HG02852 (cell line): Measurements from ENCODE around the gene UBE2D1.

Experiments
- ATAC-seq: cut with Tn5 transposase; IDR thresholded peaks from one replicate; pipeline ENCODE4 v1.9.1; 2021; ENCODE audit warnings: mild to moderate bottlenecking, moderate library complexity; ENCODE audit not compliant: unreplicated experiment

The UBE2D1 gene

DNA sequence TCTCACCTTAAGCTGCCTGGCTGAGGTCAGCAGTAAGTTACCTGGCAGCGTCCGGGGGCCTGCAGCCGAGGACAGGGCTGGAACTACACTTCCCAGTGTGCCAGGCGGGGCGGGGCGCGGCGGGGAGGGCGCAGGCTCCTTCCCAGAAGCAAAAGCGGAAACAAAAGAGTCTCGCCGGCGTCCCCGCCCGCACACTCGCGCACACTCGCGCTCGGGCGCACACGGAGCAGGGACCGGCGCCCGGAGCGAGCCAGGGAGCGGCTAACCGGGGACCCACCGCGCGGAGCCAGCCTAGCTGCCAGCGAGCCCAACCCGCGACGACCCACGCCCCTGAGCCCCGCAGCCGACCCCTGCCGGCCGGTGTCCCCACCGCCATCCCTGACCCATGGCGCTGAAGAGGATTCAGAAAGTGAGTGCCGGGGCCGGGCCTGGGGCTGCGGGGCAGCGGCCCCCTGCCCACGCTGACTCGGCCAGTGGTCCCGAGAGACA lies at the start of gene UBE2D1:
Gene UBE2D1, plus strand, starts transcription at position 190 of the 489 bp plus-strand sequence. Its CDS starts 196 bp downstream, at position 386.
- ATAC-seq = peak; percentile 98

DNA sequence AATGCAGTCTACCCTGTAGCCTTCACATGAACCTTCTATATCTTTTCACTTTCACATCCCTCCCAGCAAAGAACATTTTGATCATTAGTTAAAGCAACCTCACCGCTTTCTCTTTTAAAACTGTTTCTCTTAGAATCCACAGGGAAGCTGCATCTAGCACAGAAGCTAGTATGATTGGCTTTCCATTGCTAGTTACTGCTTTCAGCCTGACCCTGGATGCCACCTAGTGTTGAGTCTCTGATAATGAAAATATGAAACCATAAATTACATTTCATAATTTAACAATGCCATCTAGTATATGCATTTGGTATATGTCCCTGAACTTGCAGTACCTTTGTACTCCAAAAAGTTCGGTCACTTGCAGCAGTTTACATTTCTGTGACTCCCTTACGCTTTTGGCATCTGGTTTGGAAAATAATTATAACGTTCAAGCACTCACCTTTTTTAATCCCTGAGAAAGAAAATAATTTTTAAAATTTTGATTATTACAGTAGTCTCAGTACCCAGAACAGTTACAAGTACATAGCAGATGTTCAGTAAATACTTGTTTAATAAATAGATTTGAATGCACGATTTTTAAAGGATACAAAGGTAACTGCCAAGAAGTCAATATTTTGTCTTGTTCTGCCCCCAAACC lies 43.1 kb upstream of the UBE2D1 start:
- peak; percentile 89 for ATAC-seq

DNA sequence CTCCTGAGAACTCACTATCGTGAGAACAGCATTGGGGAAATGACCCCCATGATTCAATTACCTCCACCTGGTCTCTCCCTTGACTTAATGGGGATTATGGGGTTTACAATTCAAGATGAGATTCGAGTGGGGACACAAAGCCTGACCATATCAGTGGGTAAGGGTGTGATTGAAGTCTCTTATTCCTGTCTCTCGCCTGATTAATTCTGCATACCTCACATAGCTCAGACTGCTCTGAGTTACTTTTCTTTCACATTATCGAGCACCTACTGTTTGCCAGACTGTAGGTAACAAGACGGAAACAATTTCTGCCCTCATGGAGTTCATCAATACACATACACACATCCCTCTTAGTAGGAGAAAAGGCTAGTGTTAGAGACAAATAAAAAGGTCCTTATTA lies 40.8 kb upstream of the UBE2D1 start:
- ATAC-seq = no peak

GRCh38 chr10:58299580-58299979 lies 35.2 kb upstream of the UBE2D1 start:
- ATAC-seq = peak; percentile 92

- ATAC-seq = no peak
These were observed 34.1 kb upstream of the UBE2D1 start for GRCh38 chr10:58300676-58301075.

- ATAC-seq = no peak
These were observed 32.6 kb upstream of the UBE2D1 start for GRCh38 chr10:58302254-58302653.

GRCh38 chr10:58304099-58304633 lies 30.6 kb upstream of the UBE2D1 start:
- no peak for ATAC-seq

GRCh38 chr10:58305821-58306220 lies 29.0 kb upstream of the UBE2D1 start:
- ATAC-seq = no peak

DNA sequence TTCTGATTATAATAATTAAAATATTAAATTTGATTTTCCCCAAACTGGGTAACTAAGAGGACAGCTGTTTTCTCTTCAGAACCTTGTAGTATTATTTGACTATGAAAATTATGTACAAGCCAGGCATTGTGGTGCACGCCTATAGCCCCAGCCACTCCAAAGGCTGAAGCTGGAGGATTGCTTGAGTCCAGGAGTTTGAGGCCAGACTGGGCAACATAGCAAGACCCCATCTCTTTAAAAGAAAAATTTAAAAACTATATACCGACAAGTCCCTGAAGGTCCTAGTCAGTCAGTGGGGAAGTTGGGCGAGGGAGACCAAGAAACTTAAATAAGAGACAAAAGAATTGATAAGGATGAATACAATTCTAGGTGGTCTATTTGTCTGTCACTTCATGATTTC lies 27.1 kb upstream of the UBE2D1 start:
- no peak for ATAC-seq

DNA sequence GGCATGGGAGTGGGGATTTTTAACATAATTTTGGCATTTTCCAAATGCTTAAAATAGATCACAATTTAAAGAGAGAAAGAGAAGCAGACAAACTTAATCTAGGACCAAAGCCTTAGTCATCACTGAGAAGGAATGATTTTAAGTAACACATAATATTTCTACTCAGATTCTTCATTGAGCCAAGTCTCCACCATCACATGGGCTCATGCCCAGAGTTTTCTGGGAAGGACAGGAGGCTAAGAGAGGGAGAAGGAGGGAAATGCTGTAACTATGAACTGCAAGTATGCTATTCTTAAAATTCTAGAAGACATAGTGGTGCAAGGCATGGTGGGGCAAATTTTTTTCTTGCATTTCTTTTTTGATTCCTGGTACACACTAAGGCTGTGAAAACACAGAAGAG lies 23.8 kb upstream of the UBE2D1 start:
- ATAC-seq = no peak

DNA sequence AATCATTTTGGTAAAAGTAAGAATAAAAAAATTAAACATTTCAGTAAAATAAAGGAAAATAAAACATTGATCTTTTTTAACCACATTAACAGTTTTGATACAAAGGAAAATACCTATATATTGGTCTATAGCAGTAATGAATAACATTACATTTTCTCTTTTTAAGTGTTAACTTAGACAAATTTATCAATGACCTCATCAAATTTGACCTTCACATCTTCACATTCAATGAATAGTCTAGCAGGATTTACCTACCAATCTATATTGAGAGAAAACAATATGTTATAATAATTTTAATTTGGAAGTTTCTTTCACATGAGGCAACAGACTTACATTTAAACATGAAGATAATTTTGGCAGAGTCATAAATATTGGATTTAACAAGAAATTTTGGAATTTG lies 17.9 kb upstream of the UBE2D1 start:
- no peak for ATAC-seq

- ATAC-seq = no peak
These were observed 16.5 kb upstream of the UBE2D1 start for GRCh38 chr10:58318346-58318745.

- ATAC-seq = no peak
These were observed 15.2 kb upstream of the UBE2D1 start for GRCh38 chr10:58319599-58319998.

DNA sequence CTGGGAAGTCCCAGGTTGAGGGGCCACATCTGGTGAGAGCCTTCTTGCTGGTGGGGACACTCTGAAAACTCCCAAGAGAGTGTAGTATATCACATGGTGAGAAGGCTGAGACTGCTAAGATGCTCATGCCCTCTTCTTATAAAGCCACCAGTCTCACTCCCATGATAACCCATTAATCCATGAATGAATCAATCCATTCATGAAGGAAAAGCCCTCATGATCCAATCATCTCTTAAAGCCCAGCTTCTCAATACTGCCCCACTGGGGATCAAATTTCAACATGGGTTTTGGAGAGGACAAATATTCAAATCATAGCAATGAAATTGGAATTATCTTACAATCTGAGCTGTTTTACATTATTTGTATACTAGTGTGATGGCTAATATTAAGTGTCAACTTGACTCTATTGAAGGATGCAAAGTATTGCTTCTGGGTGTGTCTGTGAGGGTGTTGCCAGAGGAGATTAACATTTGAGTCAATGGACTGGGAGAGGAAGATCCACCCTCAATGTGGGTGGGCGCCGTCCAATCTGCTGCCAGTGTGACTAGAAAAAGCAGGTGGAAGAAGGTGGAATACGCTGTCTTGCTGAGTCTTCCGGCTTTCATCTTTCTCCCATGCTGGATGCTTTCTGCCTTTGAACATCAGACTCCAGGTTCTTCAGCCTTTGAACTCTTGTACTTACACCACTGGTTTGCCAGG lies 14.3 kb upstream of the UBE2D1 start:
- ATAC-seq = no peak

GRCh38 chr10:58322072-58322834 lies 12.6 kb upstream of the UBE2D1 start:
- peak; percentile 83 for ATAC-seq

GRCh38 chr10:58322835-58323209 lies 12.0 kb upstream of the UBE2D1 start:
- ATAC-seq = no peak

GRCh38 chr10:58326967-58327381 lies 7.8 kb upstream of the UBE2D1 start:
- ATAC-seq = no peak

DNA sequence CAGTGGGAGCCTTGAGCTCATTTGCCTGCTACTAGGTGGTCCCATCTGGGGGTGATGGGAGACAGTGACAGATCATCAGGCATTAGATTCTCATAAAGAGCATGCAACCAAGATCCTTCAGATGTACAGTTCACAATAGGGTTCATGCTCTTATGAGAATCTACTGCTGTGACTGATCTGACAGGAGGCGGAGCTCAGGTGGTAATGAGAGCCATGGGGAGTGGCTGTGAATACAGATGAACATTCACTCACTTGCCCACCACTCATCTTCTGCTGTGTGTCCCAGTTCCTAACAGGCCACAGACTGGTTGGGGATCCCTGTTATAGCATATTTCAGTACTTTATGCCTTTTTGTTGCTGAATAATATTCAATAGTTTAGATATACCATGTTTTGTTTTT lies 6.6 kb upstream of the UBE2D1 start:
- ATAC-seq = no peak

DNA sequence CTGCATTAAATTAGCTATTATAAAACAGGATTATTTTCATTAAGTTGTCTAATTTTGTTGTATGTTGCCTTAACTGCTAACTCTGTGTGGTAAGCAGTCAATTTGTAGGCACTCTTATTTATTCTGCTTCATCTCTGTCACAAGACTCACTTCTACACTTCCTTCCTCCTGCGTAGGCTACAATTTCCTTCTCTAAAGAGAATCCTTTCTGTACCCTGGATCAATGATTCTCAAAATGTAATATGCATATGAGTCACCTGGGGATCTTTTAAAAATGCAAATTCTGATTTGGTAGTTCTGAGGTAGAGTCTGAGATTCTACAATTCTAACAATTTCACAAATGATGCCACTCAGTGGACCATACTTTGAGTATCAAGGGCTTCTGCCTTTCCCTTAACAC lies 4.4 kb upstream of the UBE2D1 start:
- no peak for ATAC-seq

GRCh38 chr10:58331646-58332045 lies 3.2 kb upstream of the UBE2D1 start:
- no peak for ATAC-seq

DNA sequence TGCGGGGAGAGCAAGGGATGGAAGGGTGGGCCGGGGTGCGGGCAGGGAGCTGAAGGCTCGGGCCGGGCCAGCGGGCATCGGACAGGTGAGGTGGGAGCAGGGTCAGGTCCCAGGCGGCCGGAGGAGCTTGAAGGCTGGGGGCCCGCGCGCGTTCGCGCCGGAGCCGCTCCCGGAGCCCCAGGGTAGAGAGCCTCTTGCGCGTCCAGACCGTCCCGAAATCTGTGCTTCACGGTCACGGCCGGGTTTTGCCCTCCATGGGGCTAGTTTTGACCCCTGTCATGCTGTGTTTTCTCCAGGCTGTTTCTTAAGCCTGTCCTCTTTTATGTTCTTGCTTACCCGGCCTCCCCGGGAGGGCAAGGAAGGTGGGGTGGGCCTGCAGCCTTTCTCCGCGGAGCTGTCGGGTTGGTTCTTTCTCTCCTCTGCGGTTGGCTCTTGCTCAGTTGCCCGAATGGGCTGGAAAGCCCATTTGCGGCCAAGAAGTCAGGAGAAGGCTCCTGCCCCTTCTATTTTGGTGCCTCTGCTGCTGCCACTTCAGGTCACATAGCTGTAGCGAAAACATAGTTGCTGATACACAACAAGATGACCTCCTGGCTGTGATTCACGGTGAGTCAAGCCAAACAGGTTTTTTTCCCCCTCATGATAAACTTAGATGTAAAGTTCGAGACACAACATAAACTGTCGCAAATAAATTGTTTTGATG lies 650 bp downstream of the UBE2D1 start:
- ATAC-seq = peak; percentile 52
